ENCODE measurements around the gene ST3GAL4.

GRCh38 chr11:126419801-126420697, 64.6 kb downstream of the ST3GAL4 start:
- no peak for TF ChIP-seq RFX5 (IDR thresholded peaks at IDR 0.05)
- no peak for TF ChIP-seq CTCF (IDR thresholded peaks at IDR 0.05)
- no peak for TF ChIP-seq USF2 (IDR thresholded peaks at IDR 0.05)

All from A549 (cell line).